Trophoblast cell (in vitro differentiated cells and primary cell): ENCODE results near the gene FRY.

Experiments used
- DNase-seq, 2 donors: peaks; one replicate each; pipeline ENCODE4 v3.0.0-alpha.2; 2016
- H2AFZ ChIP-seq: 2 replicates; pipeline ENCODE4 v1.6.1; 2013; ENCODE audit warnings: low read length, moderate library complexity, mild to moderate bottlenecking; ENCODE audit not compliant: insufficient read depth, poor library complexity
- H2AK5ac ChIP-seq: 2 replicates; pipeline ENCODE4 v1.6.1; 2013; ENCODE audit warnings: mild to moderate bottlenecking, low read length
- H2BK120ac ChIP-seq: 2 replicates; pipeline ENCODE4 v1.6.1; 2013; ENCODE audit warnings: low read length, mild to moderate bottlenecking, moderate library complexity; ENCODE audit not compliant: insufficient read depth, poor library complexity
- H2BK12ac ChIP-seq: 2 replicates; pipeline ENCODE4 v1.6.1; 2013; ENCODE audit warnings: mild to moderate bottlenecking, low read length, moderate library complexity
- H2BK5ac ChIP-seq: 2 replicates; pipeline ENCODE4 v1.6.1; 2013; ENCODE audit warnings: low read length, low read depth, moderate library complexity, mild to moderate bottlenecking; ENCODE audit not compliant: poor library complexity
- H3K14ac ChIP-seq: 2 replicates; pipeline ENCODE4 v1.6.1; 2013; ENCODE audit warnings: mild to moderate bottlenecking, low read length
- H3K18ac ChIP-seq: 2 replicates; pipeline ENCODE4 v1.6.1; 2013; ENCODE audit warnings: mild to moderate bottlenecking, low read length
- H3K23ac ChIP-seq: 2 replicates; pipeline ENCODE4 v1.6.1; 2013; ENCODE audit warnings: low read length
- H3K27ac ChIP-seq: 2 replicates; pipeline ENCODE4 v1.5.1; 2013; ENCODE audit warnings: low read depth, mild to moderate bottlenecking, inconsistent platforms, low read length, moderate library complexity
- H3K27me3 ChIP-seq: 2 replicates; pipeline ENCODE4 v1.6.1; 2013; ENCODE audit warnings: inconsistent platforms, mild to moderate bottlenecking, low read length, moderate library complexity; ENCODE audit not compliant: insufficient read depth
- H3K36me3 ChIP-seq, 2 experiments: 1 replicate in 1 of 2; 2 replicates in 1 of 2; pipeline ENCODE4 v1.6.1; 2013; ENCODE audit warnings: low read length in 2 of 2, mild to moderate bottlenecking in 2 of 2, moderate library complexity in 1 of 2; ENCODE audit not compliant: insufficient read depth in 2 of 2, control insufficient read depth in 1 of 2
- H3K4ac ChIP-seq: 2 replicates; pipeline ENCODE4 v1.6.1; 2013; ENCODE audit warnings: low read depth, mild to moderate bottlenecking, low read length, moderate library complexity
- H3K4me1 ChIP-seq, 2 experiments: 1 replicate in 1 of 2; 2 replicates in 1 of 2; pipeline ENCODE4 v1.6.1; 2013; ENCODE audit warnings: low read length in 2 of 2, mild to moderate bottlenecking in 2 of 2, moderate library complexity in 1 of 2; ENCODE audit not compliant: insufficient read depth in 2 of 2, control insufficient read depth in 1 of 2
- H3K4me2 ChIP-seq: 2 replicates; pipeline ENCODE4 v1.6.1; 2013; ENCODE audit warnings: inconsistent platforms, mild to moderate bottlenecking, low read length, moderate library complexity
- H3K4me3 ChIP-seq: 2 replicates; pipeline ENCODE4 v1.5.1; 2013; ENCODE audit warnings: mild to moderate bottlenecking, low read depth, low read length, inconsistent platforms
- H3K79me1 ChIP-seq: one replicate; pipeline ENCODE4 v1.6.1; 2013; ENCODE audit warnings: low read length
- H3K79me2 ChIP-seq: 2 replicates; pipeline ENCODE4 v1.6.1; 2013; ENCODE audit warnings: low read length, mild to moderate bottlenecking; ENCODE audit not compliant: control insufficient read depth, insufficient read depth, poor library complexity
- H3K9ac ChIP-seq: 2 replicates; pipeline ENCODE4 v1.6.1; 2013; ENCODE audit warnings: mild to moderate bottlenecking, low read length
- H3K9me3 ChIP-seq: 2 replicates; pipeline ENCODE4 v1.6.1; 2013; ENCODE audit warnings: low read depth, mild to moderate bottlenecking, control low read depth, inconsistent platforms, low read length; ENCODE audit not compliant: insufficient read depth
- H4K12ac ChIP-seq: 2 replicates; pipeline ENCODE4 v1.6.1; 2013; ENCODE audit warnings: low read depth, mild to moderate bottlenecking, low read length, moderate library complexity
- H4K8ac ChIP-seq: 2 replicates; pipeline ENCODE4 v1.6.1; 2013; ENCODE audit warnings: low read depth, mild to moderate bottlenecking, low read length, moderate library complexity
- H4K91ac ChIP-seq: one replicate; pipeline ENCODE4 v1.6.1; 2013; ENCODE audit warnings: low read depth, mild to moderate bottlenecking, low read length, moderate library complexity
- WGBS: extraction: QIAGEN DNeasy Blood & Tissue Kit; methylation state at CpG from one replicate; pipeline ENCODE4 v1.1.7; 2013; ENCODE audit warnings: missing lambda C conversion rate; ENCODE audit not compliant: insufficient read length, insufficient coverage; ENCODE audit errors: extremely low coverage; 5-methylcytosine and 5-hydroxymethylcytosine counted together

The FRY gene

GRCh38 chr13:32008518-32009175 lies 22.9 kb upstream of the FRY start:
- Histone ChIP-seq H2BK12ac (no peak overlapping the region), H3K18ac (no peak overlapping the region), H3K4ac (no peak overlapping the region), H2BK5ac (no peak overlapping the region), H2AK5ac (no peak overlapping the region), H3K79me1 (no peaks in the 10 kb centered on the region), H4K91ac (no peak overlapping the region), H3K14ac (no peak overlapping the region), H3K27me3 (no peaks in the 10 kb centered on the region), H3K9me3 (no peaks in the 10 kb centered on the region), H4K12ac (no peak overlapping the region), H3K79me2 (no peaks in the 10 kb centered on the region), H2BK120ac (no peak overlapping the region), H3K4me1 (peaks cover 0 to 2% of the 10 kb centered on the region in 2 experiments), H3K23ac (no peak overlapping the region), H3K27ac (no peak overlapping the region), H4K8ac (no peak overlapping the region), H3K9ac (no peak overlapping the region), H2AFZ (no peak overlapping the region), H3K4me3 (no peak overlapping the region), H3K36me3 (no peaks in the 10 kb centered on the region), H3K4me2 (no peak overlapping the region)
- no peak for DNase-seq
- WGBS: no CpG with 5 or more reads among the region's 6 CpGs

- Histone ChIP-seq H2BK5ac (no peak overlapping the region), H3K14ac (no peak overlapping the region), H3K27ac (no peak overlapping the region), H2BK120ac (no peak overlapping the region), H4K8ac (no peak overlapping the region), H3K4me2 (no peak overlapping the region), H3K36me3 (no peaks in the 10 kb centered on the region), H3K79me1 (no peaks in the 10 kb centered on the region), H3K18ac (no peak overlapping the region), H3K9ac (no peak overlapping the region), H3K23ac (no peak overlapping the region), H2BK12ac (no peak overlapping the region), H3K79me2 (no peaks in the 10 kb centered on the region), H3K4me1 (no peaks in the 10 kb centered on the region), H2AK5ac (no peak overlapping the region), H4K12ac (no peak overlapping the region), H2AFZ (no peak overlapping the region), H3K9me3 (no peaks in the 10 kb centered on the region), H3K4me3 (no peak overlapping the region), H4K91ac (no peak overlapping the region), H3K4ac (no peak overlapping the region), H3K27me3 (no peaks in the 10 kb centered on the region)
- DNase-seq: peak; percentile 44 to 86
- no CpG with 5 or more reads among the region's 5 CpGs for WGBS
Observed at GRCh38 chr13:32009362-32009761, 22.2 kb upstream of the FRY start.

GRCh38 chr13:32010136-32010535 lies 21.4 kb upstream of the FRY start:
- Histone ChIP-seq H3K14ac (no peak overlapping the region), H3K9me3 (no peaks in the 10 kb centered on the region), H3K27me3 (no peaks in the 10 kb centered on the region), H3K4me2 (no peak overlapping the region), H3K27ac (no peak overlapping the region), H4K91ac (no peak overlapping the region), H2AFZ (no peak overlapping the region), H4K12ac (no peak overlapping the region), H3K4me1 (no peaks in the 10 kb centered on the region), H2BK12ac (no peak overlapping the region), H2BK120ac (no peak overlapping the region), H3K79me2 (no peaks in the 10 kb centered on the region), H3K4me3 (no peak overlapping the region), H4K8ac (no peak overlapping the region), H3K4ac (no peak overlapping the region), H3K18ac (no peak overlapping the region), H3K79me1 (no peaks in the 10 kb centered on the region), H2AK5ac (no peak overlapping the region), H3K23ac (no peak overlapping the region), H3K36me3 (no peaks in the 10 kb centered on the region), H2BK5ac (no peak overlapping the region), H3K9ac (no peak overlapping the region)
- DNase-seq: peak; percentile 29 to 73
- no CpG with 5 or more reads among the region's 3 CpGs for WGBS

GRCh38 chr13:32011971-32012370 lies 19.6 kb upstream of the FRY start:
- no peak overlapping the region for H3K4me3 ChIP-seq
- no peak overlapping the region for H4K91ac ChIP-seq
- no peak overlapping the region for H3K4ac ChIP-seq
- no peak overlapping the region for H4K12ac ChIP-seq
- no peak overlapping the region for H2BK120ac ChIP-seq
- no peak overlapping the region for H2AK5ac ChIP-seq
- H2AFZ ChIP-seq: no peak overlapping the region
- H2BK12ac ChIP-seq: no peak overlapping the region
- no peaks in the 10 kb centered on the region for H3K79me1 ChIP-seq
- no peak overlapping the region for H3K4me2 ChIP-seq
- H3K18ac ChIP-seq: no peak overlapping the region
- H4K8ac ChIP-seq: no peak overlapping the region
- no peak overlapping the region for H3K23ac ChIP-seq
- H3K4me1 ChIP-seq: no peaks in the 10 kb centered on the region
- no peak overlapping the region for H3K9ac ChIP-seq
- no peaks in the 10 kb centered on the region for H3K27me3 ChIP-seq
- H3K9me3 ChIP-seq: no peaks in the 10 kb centered on the region
- no peak overlapping the region for H3K14ac ChIP-seq
- H3K79me2 ChIP-seq: no peaks in the 10 kb centered on the region
- H3K27ac ChIP-seq: no peak overlapping the region
- no peaks in the 10 kb centered on the region for H3K36me3 ChIP-seq
- no peak overlapping the region for H2BK5ac ChIP-seq
- DNase-seq: no peak
